Stimulated activated CD4-positive, alpha-beta T cell treated with anti-CD3 and anti-CD28 coated beads, Interleukin-1b, Interleukin-23, amount 100 ng/mL, for 24 hours (primary cell): ENCODE results near the gene MAP3K13.

ENCODE experiments used
- DNase-seq, 4 experiments: peaks; one replicate each; pipeline ENCODE4 v3.0.0-alpha.2; 2020; ENCODE audit warnings: low read depth in 4 of 4, low spot score in 1 of 4

MAP3K13 gene

DNA sequence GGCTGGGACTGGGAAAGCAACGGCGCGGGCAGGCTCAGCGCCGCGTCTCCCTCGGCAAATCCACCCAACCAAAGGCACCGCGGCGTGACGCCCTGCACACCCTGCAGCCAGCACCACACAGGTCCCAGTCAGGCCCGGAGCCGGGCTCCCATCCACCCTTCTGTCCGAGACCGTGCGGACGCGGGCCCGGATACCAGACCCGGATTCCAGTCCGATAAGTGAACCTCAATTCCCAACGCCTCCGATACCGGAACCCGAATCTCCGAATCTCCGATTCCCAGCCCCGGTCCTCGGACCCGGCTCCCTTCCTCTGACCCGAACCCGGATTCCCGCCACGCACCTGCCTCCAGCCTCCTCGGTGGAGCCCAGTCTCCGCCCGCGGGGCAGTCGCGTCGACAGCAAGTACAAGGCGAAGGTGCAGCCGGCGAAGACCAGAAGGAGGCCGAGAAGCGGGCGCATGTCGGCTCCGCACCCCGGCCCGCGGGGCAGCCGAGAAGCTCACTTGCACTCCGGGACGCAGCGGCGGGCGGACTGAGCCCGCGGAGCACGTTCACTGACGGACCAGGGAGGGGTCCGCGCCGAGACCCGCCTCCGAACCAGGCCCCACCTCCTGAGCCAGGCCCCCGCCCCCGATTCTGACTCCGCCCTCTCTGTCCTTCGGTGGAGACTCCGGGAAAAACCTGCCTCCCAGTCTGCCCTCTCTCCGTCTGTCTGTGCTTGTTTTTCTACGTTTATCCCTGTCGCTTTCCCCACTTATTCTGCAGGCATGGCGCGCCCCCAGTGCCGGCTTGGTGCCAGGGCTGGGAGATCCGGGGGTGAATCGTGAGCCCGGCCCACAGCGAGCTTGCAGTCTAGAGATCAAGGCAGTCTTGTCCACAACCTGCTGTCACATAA is 135.8 kb downstream of the MAP3K13 start, which contains the start of gene TMEM41A:
TSS of gene TMEM41A (minus strand) at position 533 of the 894 bp plus-strand sequence. CDS start at position 459, 74 bp downstream.
- peak; percentile 78 to 88 (median 87) for DNase-seq

DNA sequence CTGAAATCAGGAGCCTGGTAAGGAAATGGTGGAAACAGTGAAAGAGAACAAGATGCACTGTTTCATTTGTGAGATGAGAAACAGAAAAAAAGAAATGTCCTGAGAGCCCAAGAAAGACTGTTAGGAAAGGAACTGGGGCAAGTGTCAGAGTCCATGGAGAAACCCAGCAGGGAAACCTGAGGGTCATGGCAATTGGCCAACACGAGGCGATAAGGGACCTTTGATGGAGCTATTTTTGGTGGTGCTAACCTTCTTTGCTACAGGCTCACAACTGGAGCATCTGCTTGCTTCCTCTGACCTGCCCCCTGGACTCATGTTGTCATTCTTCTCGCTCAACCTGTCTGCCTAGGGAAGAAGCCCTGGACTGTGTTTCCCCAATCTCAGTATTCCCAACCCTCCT is 140.1 kb downstream of the MAP3K13 start:
- no peak for DNase-seq

DNA sequence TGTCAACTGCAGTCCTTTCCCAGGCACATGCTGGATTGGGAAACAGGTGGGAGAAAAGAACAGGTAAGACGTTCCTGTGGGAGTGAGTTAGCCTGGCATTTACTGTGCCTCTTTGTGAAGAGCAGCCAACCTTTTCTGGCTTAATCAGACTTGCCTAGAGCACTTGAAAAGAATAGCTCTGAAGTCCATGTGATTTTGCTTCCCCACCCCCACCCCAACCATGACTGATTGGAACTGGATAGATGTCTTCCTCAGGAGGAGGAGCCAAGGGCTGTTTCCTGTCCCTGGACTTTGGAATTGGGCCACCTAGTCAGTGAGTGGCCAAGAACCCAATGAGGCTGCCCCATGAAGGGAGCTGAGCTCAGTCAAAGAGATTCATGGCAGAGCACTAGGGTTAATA is 140.6 kb downstream of the MAP3K13 start:
- no peak for DNase-seq

DNA sequence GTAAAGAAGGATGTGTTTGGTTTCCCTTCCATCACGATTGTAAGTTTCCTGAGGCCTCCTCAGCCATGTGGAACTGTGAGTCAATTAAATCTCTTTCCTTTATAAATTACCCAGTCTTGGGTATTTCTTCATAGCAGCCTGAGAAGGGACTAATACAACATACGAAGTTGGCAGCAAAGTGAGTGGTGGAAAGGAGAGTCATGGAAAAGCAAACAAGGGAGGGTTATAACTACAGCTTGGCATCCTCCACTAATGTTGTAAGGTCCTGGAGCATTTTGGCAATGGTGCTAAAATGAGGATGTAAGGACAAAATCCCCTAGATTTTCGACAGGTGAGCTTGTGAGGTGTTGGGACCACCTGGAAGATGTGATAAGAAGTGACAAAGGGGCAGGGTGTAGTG is 141.7 kb downstream of the MAP3K13 start:
- no peak for DNase-seq

DNA sequence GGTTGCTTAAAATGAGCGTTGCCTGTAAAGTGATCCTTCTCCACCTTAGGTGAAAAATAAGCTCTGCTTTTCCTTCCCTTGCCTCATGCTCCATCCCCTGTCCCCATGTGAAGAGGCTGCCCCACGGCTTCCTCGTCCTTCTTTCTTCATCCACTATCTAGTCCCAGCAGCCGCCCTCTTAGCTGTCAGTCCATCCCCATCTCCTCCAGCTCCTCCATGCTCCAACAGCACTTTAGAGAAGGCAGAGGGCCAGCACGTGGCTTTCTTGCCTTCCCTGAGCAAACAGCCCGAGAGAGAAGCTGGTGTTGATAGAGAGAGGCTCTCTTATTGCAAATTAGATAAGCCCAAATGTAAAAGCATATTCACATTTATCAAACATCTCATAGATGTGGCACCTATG is 144.9 kb downstream of the MAP3K13 start:
- no peak for DNase-seq

DNA sequence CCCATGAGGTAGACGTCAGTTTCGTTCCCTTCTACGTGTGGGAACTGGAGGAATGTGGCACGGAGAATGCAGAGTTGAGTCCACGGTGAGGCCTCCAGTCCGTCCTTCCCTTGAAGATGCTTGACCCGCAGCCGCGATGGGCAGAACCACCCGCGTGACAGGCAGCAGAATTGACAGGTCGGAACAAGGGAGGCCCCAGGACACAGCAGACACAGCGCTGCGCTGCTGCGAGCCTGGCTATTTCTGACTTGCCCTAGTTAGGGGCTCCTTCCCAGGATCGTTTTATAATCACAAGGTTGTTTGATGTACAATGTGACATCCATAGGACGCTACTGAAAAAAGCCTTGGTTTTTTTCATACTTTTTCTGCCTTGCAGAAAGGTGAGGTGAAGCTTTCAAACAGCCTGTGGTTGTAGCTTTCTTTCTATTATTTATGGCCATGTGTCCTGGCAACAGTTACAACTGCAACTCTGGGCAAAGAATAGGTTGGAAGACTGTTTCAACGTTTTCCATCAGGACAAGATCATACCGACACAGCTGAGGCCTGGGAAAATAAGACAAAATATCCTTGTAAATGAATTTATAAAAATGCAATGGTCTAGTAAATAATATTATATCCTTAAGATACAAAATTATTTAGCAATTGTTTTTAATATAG is 145.5 kb downstream of the MAP3K13 start:
- no peak for DNase-seq

DNA sequence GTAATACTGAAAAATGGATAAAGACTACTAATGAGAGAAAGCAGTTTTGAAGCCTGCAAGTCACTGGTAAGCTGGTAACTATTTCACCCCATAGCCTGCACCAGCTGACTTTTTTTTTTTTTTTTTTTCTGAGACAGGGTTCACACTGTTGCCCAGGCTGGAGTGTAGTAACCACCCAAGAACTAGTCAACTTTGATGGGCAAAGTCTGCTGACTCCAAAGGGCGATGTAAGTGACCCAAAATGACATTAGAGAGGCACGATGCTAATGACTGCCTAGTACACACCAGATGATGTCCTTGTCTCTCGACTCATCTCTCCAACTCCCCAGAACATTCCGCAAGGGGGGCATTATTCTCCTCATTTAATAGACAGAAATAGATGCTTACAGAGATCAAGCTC is 148.8 kb downstream of the MAP3K13 start:
- no peak for DNase-seq

DNA sequence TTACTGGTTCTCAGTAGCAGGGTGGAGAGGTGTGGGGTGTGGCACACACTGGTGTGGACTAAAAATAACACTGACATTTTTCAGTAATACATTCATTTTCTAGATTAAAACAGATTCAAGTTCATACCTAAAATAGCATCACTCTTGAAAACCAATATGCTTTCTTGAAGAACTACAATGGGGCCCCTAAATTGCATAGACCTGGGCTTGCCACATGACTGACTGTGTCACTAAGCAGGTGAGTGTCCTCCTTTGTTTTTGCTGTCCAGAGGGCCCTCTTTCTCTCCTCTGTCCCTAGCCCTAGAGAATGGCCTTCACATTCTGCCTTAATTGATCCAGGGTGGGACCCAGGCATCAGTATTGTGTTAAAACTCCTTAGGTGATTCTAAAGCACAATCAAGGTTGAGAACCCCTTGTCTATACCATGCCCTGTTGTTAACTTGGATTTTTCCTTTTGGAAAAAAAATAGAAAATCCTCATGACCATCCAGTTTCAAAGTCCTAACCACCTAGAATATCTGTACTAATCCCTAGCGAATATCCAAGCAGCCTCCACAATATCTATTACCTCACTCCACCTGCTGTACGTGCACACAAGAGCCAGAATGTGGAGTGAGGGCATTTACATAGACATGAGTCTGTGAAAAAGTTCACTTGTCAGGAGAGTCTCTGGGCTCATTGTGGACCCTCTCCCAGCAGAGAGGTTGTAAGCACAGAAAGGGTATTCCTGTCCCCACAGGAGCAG is 154.6 kb downstream of the MAP3K13 start:
- DNase-seq = no peak

DNA sequence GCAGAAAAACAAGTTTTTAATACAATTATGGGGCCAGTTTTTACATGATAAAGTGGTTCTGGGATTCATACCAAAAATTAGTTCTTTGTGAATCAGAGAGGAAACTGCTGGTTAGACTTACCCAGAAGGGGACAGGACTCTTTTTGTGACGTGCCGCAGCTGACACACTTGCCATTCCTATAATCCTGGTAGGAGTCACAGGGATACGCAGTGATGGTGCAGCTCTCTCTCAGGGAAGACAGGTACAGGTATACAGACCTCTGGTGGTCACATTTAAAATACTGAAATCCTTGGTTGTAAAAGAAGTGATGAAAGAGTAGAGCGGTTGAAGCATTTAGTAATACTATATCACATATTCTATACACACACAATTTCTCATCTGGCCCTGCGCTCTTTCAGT is 156.1 kb downstream of the MAP3K13 start:
- no peak for DNase-seq

DNA sequence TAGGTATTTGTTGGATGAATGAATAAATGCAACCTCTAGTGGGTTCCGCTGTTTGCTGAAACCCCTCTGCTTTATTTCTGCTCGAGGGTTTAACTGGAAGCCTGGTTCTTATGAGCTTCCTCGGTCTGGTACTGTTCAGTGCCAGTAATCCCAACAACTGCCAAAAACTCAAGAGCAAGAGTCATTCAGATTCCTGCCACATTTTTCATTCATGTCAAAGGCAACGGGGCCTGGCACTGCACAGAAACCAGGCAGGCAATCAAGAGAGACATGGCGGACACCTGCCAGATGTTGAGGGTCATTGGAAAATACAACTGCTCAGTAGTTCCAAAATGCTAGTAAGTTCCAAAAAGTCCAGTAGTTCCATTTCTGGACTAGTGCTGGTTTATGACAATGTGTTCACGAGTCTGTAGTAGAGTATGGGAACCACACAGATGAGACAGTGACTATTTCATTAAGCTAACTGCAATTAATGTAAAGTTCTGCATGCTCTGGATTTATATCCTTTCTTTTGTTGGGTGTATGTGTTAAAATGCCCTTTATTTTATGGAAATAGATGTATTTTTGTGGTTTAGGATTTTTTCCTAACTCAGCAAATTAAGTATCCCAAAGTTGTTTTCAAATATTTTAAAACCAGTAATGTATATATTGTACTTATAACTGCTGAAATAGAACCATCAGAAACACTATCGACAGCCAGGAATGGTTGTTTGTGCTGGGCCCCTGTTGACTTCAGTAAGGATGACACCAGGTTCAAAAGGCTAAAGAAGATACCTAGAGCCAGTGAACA is 158.6 kb downstream of the MAP3K13 start:
- no peak for DNase-seq

DNA sequence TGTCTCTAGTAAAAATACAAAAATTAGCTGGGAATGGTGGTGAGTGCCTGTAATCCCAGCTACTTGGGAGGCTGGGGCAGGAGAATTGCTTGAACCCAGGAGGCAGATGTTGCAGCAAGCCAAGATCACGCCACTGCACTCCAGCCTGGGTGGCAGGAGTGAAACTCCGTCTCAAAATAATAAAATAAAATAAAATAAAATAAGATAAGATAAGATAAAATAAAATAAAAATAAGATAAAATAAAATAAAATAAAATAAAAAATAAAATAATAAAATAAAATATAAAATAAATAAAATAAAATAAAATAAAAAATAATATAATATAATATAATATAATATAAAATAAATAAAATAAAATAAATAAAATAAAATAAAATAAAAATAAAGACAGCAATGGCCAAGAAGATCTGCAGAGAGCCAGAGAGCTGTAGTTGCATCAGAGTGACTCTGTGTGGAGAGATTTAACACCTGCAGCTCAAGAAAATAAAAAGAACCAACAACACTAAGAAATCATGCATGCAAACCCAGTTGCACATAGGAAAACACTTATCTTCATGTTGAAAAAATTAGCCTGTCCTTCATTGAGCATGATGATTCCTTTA is 163.5 kb downstream of the MAP3K13 start:
- DNase-seq = no peak

DNA sequence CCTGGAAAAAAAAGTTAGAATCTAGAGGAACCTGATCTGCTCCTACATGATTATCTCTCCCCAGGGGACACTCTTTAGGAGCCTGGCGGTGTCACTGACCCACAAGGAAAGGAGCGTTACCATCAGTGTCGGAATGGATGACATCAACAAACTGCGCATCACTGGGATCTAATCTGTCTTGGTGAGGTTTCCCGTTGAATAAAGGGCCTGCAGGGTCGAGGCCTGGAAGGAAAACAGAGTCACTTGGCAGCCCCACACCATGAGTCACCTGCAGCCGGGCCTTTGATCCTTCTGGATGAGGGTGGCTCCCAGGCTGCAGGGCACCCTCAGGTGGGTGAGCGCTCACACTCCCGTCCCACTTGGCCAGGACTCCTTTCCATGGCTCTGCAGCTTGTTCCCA is 164.4 kb downstream of the MAP3K13 start:
- DNase-seq = no peak

DNA sequence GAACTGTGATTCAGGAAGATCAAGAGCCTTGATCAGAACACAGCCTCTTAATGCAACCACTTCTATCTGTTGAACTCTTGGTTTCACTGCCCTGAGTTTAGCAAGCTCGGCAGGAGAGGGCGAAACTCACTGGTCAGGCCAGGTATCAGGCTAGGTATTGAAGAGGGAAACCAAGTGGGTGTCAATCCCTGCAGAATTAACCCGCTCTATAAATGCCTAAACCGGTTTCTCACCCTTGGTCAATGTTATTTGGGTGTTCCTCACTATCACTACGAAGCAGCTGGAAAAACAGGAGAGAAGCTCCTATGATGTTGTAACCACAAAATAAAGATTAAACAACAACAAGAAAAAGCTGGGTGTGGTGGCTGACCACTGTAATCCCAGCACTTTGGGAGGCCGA is 165.6 kb downstream of the MAP3K13 start:
- no peak for DNase-seq

DNA sequence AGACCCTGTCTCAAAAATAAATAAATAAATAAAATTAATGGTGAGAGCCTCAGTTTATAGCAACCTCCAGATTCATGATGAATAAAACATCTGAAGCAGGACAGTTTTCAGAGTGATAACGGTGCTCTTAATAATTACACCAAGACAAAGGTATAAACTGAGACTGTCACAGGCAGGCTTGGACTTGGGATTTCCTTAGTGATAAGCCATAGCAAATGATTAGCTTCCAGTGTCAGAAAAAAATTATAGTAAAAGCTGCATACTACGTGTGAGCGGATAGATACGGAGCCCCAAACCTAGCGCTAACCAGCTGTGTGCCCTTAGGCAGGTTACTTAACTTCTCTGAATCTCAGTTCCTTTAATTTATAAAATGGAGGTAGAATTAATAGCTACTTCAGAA is 167.9 kb downstream of the MAP3K13 start:
- no peak for DNase-seq

DNA sequence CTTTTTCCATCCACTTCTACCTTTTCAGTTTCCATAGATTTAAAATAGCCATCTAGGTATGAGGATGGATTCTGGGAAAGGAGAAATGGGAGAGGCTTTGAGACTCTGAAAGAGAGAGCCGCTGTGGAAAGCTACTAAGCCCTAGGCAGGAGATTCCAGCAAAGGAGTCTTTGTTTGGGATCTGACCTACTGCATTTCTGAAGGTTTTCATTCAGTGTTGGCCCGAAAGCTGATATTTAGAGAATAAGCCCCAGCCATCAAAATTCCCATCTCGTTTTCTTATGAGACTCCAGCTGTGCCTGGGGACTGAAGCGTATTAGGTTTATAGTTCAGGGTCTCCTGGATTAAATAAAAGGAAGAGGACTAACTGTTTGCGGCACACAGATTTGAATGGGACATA is 170.0 kb downstream of the MAP3K13 start:
- DNase-seq = no peak

DNA sequence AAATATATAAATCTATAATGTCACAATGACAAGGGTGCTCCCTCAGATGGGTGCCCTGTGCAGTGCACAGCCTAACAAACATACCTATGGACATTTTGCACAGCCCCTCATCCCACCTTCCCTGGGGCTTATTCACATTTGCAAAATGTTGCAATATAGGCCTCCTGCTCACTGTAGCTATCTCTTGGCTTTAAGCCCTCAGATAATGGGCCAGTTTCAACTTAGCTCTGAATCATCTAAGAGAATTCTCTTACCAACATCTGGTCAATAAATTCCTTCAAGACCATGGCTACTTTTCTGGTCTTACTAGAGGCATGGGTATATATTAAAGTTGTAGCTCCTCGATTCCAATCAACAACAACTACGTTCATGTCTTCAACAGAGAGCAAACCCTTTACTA is 171.6 kb downstream of the MAP3K13 start:
- DNase-seq = no peak

DNA sequence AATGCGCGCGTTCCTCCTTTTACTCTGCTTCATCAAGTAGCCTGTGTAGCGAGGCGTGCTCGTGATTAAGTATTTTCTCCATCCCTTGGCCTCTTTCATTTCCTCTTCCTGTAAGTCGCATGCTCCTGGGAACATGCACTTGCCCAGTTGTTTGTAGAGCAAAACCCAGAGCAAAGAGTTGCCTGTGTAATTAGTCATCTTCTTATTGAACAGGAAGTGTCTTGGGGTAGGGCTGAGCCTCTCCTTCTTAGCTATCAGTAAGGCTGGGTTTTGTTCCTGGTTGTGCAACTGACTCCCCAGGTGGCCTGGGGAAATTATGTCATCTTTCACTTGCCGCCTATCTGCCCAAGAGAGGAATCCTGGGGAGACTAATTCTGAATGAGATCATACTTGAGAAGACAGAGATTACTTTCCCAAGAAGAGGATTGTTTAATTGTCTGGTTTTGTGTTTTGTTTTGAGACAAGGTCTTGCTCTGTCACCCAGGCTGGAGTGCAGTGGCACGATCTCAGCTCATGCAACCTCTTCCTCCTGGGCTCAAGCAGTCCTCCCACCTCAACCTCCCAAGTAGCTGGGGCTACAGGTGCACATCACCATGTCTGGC is 174.5 kb downstream of the MAP3K13 start:
- DNase-seq = peak in 2 of 4 experiments; percentile 16 to 41
